Right lobe of liver (tissue), 4 donors: Measurements from ENCODE around the gene ADCY1.

Experiments used
- POLR2A ChIP-seq: fragments of 450-650 bp; IDR thresholded peaks from one replicate; pipeline ENCODE4 v1.6.1; 2017; ENCODE audit warnings: antibody characterized with exemption, mild to moderate bottlenecking
- TF ChIP-seq, protein P1 (sequence below), 4 donors: fragments of 200-600 bp in 3 of 4; fragments of 450-650 bp in 1 of 4; IDR thresholded peaks; one replicate each; pipeline versions ENCODE4 v1.5.1 to v1.8.0; 2016 to 2022; ENCODE audit warnings: antibody characterized with exemption in 4 of 4, mild to moderate bottlenecking in 2 of 4
- donor health status: DM: no; HTN: no; CAD: no.
- donor health status: DM: no; HTN: no; CAD: no.
- donor health status: DM: no; HTN: yes; CAD: no.

DNA sequence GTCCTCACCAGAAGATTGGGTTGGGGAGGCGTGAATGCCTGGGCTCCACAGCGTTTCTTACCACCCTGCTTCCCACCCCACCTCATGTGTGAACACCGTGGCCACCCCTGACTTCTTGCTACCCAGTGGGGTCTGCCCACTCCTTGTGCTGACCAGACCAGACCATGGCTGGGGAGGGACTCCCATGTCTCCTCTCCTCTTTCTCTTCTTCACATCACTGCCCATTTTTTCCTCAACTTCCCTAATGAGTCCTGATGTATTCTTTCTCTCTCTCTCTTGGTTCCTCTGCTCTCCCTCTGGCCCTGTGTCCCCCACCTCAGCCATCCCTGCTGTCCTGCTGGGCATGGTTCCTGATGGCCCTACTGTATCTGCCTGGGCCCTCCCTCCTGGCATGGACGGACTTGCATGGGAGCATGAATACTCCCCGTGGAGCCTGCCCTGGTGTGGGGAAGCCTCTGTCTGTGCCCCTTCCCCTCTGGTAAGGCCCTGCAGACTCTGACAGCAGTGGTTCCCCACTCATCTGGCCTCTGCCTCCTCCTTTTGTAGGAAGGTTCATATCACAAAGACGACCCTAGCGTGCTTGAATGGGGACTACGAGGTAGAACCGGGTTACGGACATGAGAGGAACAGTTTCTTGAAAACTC lies 85.5 kb downstream of the ADCY1 start:
- TF ChIP-seq, protein P1, sequence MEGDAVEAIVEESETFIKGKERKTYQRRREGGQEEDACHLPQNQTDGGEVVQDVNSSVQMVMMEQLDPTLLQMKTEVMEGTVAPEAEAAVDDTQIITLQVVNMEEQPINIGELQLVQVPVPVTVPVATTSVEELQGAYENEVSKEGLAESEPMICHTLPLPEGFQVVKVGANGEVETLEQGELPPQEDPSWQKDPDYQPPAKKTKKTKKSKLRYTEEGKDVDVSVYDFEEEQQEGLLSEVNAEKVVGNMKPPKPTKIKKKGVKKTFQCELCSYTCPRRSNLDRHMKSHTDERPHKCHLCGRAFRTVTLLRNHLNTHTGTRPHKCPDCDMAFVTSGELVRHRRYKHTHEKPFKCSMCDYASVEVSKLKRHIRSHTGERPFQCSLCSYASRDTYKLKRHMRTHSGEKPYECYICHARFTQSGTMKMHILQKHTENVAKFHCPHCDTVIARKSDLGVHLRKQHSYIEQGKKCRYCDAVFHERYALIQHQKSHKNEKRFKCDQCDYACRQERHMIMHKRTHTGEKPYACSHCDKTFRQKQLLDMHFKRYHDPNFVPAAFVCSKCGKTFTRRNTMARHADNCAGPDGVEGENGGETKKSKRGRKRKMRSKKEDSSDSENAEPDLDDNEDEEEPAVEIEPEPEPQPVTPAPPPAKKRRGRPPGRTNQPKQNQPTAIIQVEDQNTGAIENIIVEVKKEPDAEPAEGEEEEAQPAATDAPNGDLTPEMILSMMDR (IDR thresholded peaks at IDR 0.05): no peak
- TF ChIP-seq POLR2A: no peak
